Activated CD8-positive, alpha-beta memory T cell treated with anti-CD3 and anti-CD28 coated beads, Interleukin-2, amount 50 U/mL, for 4 hours (primary cell): ENCODE measurements around the gene UVSSA.

Experiments used
- DNase-seq: peaks from one replicate; pipeline ENCODE4 v3.0.0-alpha.2; 2020

Gene UVSSA, protein sequence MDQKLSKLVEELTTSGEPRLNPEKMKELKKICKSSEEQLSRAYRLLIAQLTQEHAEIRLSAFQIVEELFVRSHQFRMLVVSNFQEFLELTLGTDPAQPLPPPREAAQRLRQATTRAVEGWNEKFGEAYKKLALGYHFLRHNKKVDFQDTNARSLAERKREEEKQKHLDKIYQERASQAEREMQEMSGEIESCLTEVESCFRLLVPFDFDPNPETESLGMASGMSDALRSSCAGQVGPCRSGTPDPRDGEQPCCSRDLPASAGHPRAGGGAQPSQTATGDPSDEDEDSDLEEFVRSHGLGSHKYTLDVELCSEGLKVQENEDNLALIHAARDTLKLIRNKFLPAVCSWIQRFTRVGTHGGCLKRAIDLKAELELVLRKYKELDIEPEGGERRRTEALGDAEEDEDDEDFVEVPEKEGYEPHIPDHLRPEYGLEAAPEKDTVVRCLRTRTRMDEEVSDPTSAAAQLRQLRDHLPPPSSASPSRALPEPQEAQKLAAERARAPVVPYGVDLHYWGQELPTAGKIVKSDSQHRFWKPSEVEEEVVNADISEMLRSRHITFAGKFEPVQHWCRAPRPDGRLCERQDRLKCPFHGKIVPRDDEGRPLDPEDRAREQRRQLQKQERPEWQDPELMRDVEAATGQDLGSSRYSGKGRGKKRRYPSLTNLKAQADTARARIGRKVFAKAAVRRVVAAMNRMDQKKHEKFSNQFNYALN

DNA sequence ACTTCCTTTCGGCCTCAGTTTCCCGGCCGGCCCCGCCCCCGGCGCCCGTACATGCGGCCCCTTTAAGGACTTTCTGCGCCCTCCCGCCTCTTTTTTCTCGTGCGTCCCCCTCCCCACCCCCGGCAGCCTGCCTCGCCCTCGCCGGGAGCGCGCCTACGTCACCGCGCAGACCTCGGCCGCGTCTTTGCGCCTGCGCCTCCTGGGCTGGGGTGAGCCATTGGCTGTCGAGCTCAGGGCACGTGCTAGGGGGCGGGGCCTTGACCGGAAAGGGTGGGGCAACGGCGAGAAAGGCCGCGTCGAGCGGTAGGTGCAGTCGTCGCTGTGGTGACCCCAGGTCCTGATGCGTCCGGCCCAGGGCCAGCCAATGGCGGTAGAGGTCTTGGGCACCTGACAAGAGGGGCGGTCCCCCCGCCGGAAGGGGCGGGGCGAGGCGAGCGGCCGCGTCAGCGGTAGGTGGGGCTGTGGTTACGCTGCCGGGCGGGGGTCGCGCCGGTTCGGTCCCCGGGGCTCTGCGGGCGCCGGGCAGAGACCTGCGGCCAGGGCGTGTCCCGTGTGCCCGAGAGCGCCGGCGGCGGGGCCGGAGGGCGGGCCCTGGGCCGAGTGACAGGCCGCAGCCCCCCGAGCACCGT, at the start of gene UVSSA:
Gene UVSSA, plus strand, starts transcription at position 428 of the 629 bp plus-strand sequence. CDS start 884 bp downstream, outside the sequence.
- peak; percentile 100 for DNase-seq

GRCh38 chr4:1297456-1298325, 49.3 kb upstream of the UVSSA start:
- no peak for DNase-seq

GRCh38 chr4:1298461-1298860, 48.5 kb upstream of the UVSSA start:
- DNase-seq: no peak

GRCh38 chr4:1299301-1299860, 47.6 kb upstream of the UVSSA start:
- peak; percentile 7 for DNase-seq

GRCh38 chr4:1300466-1301455, 46.2 kb upstream of the UVSSA start:
- no peak for DNase-seq

DNA sequence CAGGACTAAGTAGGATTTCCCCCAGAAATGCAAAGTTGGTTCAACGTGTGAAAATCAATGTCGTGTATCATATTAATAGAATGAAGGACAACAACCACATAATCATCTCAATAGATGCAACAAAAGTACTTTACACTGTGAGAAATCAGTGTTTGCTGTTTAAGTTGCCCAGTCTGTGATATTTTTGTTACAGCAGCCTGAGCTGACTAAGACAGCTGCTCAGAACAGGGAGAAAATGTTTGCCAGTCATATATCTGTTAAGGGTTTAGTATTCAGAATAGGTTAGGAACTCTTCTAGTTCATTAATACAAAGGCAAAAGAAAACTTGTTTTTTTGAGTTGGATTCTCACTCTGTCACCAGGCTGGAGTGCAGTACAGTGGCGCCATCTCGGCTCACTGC, 44.8 kb upstream of the UVSSA start:
- DNase-seq: no peak

DNA sequence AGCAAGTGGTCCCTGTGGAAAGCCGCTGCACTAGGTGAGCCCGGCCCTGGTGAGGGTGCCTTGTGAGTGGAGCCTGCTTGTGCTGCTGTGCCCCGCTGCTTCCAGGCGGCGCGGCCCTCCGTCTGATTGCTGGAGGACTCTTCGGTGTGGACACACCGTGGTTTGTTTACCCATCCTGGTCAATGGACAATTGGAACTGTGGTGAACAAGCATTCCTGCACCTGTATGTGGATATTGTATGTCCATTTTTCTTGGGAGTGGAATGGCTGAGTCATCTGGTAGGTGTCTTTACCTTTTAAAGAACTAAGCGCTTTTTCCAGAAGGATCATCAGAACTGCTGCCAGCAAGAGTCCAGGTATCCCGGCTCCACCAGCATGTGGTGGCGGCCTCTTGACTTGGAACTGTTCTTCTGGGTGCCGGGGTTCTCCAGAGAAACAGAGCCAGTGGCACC, 41.7 kb upstream of the UVSSA start:
- no peak for DNase-seq

DNA sequence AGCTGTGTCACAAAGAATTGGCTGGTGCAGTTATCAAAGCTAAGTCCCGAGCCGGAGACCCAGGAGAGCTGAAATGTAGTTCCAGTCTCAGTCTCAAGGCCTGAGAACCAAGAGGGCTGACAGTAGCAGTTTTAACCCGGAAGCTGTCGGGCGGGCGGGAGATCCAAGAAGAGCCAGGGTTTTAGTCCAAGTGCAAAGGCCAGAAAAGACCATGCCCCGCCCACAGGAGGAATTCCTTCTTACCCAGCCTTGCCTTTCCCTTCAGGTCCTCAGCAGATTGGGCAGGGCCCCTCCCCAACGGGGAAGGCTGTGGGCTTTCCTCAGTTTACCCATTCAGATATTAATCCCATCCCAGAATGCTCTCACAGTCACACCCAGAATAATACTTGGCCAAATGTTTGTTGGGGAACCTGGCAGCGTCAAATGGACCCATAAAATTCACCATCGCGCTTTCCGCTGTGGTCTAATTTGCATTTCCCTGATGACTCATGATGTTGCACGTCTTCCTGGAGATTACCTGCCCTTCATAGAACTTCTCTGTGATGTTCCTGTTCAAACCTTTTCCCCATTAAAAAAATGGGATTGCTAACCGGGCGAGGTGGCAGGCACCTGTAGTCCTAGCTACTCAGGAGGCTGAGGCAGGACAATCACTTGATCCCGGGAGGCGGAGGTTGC, 41.1 kb upstream of the UVSSA start:
- no peak for DNase-seq

- no peak for DNase-seq
These were observed 38.9 kb upstream of the UVSSA start for GRCh38 chr4:1307951-1308735.

DNA sequence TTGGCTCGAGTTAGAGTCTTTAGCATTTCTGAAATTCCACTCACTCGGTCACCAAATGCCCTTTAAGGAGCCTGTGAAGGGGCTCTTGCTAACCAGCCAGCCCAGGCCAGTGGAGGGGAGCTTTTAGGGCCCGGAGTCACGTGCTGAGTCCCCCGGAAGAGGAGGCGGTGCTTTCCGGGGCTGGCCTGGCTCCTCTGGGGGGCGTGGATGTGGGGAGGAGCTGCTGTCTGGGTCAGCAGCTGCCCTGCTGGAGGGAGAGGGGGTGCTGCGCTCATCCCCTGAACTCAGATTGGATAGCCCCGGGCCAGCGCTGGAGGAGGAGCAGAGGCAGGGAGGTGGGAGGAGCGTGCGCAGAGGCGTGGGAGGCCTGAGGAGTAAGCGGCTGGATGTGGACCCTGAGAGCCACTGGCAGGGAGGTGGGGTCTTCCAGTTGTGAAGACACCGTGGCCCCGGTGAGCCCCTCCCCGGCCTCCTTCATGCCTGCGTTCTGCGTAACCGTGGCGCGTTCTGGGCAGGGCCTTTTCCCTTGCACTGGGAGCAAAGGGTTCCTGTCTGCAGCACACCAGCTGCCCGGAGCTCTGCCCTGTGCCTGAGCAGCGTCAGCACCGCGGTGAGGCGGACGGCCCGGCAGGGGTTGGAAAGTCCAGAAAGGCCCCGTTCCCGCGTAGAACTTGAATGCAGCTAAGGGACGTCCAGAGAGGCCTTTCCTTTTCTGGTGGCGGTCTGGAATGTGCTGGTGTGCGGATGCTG, 37.6 kb upstream of the UVSSA start:
- DNase-seq: peak; percentile 57

- no peak for DNase-seq
These were observed 36.8 kb upstream of the UVSSA start for GRCh38 chr4:1310031-1310795.

- DNase-seq: no peak
These were observed 36.0 kb upstream of the UVSSA start for GRCh38 chr4:1310796-1311631.

GRCh38 chr4:1312821-1313640, 34.0 kb upstream of the UVSSA start:
- DNase-seq: no peak

GRCh38 chr4:1315306-1315705, 31.7 kb upstream of the UVSSA start:
- DNase-seq: no peak

DNA sequence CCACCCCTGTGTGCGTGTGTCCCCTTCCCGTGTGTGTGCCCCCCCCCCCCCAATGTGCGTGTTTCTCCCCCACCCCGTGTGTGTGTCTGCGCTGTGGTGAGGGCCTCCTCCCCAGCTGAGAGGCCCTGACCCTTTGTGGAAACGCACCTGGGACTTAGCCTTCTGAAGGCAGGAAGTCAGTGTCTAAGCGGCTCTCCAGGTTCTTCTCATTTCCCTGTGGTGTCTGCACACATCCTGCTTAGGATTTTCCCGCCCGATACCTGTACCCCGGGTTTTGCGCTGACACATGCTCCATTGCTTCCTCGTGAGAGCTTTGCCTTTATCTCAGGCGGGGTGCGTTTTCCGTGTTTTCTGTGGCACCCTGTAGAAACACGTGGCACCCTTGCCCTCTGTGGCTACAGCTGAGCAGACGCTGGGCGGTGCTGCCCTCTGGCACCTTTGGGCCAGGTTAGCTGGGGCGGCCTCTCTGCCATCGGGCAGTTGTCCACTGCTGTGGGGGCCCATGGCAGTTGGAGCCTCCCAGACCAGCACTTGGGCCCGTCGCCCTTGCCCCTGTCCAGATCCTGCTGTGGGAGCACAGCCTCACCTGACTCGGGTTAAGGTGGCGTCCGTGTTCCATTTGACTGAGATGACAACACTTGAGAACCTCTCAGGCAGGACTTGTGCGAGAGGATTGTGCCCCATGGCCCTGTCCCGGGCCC, 31.0 kb upstream of the UVSSA start:
- DNase-seq: no peak
